Karpas-422 (cell line): ENCODE measurements around the gene PLD2. TPM values are rescaled to one million over a fixed set of nuclear protein-coding genes. Genes with fewer than 3 reads are reported as not detected.
A peak's percentile ranks its signal among the peaks of the same experiment; 100 is the strongest.

Experiments used
- DNase-seq: peaks from one replicate; pipeline ENCODE4 v3.0.0-alpha.2; 2015
- H2AFZ ChIP-seq: fragments of 200-600 bp; sonication (generic); 2 replicates; pipeline ENCODE4 v1.6.1; 2014; ENCODE audit warnings: antibody characterized with exemption, low read length, mixed read lengths
- H3K27ac ChIP-seq: fragments of 200-600 bp; sonication (generic); 2 replicates; pipeline ENCODE4 v1.5.1; 2014; ENCODE audit warnings: mild to moderate bottlenecking, low read length, moderate library complexity
- H3K27me3 ChIP-seq: fragments of 200-600 bp; sonication (generic); 2 replicates; pipeline ENCODE4 v1.6.1; 2014; ENCODE audit warnings: low read length, mixed read lengths
- H3K36me3 ChIP-seq: fragments of 200-600 bp; sonication (generic); 2 replicates; pipeline ENCODE4 v1.6.1; 2014; ENCODE audit warnings: low read length, mixed read lengths; ENCODE audit not compliant: insufficient read depth
- H3K4me1 ChIP-seq: fragments of 200-600 bp; sonication (generic); 2 replicates; pipeline ENCODE4 v1.6.1; 2014; ENCODE audit warnings: mild to moderate bottlenecking, low read length, mixed read lengths
- H3K4me2 ChIP-seq: fragments of 200-600 bp; sonication (generic); 2 replicates; pipeline ENCODE4 v1.6.1; 2014; ENCODE audit warnings: low read length, low read depth, mild to moderate bottlenecking; ENCODE audit not compliant: poor library complexity, severe bottlenecking
- H3K4me3 ChIP-seq: fragments of 200-600 bp; sonication (generic); 2 replicates; pipeline ENCODE4 v1.5.1; 2014; ENCODE audit warnings: mild to moderate bottlenecking, antibody characterized with exemption, low read length, mixed read lengths
- H3K79me2 ChIP-seq: fragments of 200-600 bp; sonication (generic); 2 replicates; pipeline ENCODE4 v1.6.1; 2014; ENCODE audit warnings: mild to moderate bottlenecking, low read length, mixed read lengths
- H3K9ac ChIP-seq: fragments of 200-600 bp; sonication (generic); 2 replicates; pipeline ENCODE4 v1.6.0; 2014; ENCODE audit warnings: low read length
- H3K9me2 ChIP-seq: fragments of 200-600 bp; sonication (generic), shearing (Covaris generic); replicated peaks from 2 replicates; pipeline ENCODE4 v1.6.0; 2014; ENCODE audit warnings: mild to moderate bottlenecking, low read length, moderate library complexity; ENCODE audit not compliant: insufficient read depth
- H3K9me3 ChIP-seq: fragments of 300-700, 200-600 bp; sonication (generic); 2 replicates; pipeline ENCODE4 v1.6.1; 2014; ENCODE audit warnings: low read length, mixed read lengths
- H4K20me1 ChIP-seq: fragments of 200-600 bp; sonication (generic); 2 replicates; pipeline ENCODE4 v1.6.1; 2014; ENCODE audit warnings: mild to moderate bottlenecking, antibody characterized with exemption, low read length, low read depth; ENCODE audit not compliant: insufficient read depth
- total RNA-seq: library from RNA; depleted of rRNA; stranded (reverse); fragments of >200 nt; shearing (Covaris generic); gene quantifications from 2 replicates; pipeline ENCODE4 v1.2.3, GENCODE V29; 2014; ENCODE audit warnings: low replicate concordance; rRNA removed

PLD2 gene, protein sequence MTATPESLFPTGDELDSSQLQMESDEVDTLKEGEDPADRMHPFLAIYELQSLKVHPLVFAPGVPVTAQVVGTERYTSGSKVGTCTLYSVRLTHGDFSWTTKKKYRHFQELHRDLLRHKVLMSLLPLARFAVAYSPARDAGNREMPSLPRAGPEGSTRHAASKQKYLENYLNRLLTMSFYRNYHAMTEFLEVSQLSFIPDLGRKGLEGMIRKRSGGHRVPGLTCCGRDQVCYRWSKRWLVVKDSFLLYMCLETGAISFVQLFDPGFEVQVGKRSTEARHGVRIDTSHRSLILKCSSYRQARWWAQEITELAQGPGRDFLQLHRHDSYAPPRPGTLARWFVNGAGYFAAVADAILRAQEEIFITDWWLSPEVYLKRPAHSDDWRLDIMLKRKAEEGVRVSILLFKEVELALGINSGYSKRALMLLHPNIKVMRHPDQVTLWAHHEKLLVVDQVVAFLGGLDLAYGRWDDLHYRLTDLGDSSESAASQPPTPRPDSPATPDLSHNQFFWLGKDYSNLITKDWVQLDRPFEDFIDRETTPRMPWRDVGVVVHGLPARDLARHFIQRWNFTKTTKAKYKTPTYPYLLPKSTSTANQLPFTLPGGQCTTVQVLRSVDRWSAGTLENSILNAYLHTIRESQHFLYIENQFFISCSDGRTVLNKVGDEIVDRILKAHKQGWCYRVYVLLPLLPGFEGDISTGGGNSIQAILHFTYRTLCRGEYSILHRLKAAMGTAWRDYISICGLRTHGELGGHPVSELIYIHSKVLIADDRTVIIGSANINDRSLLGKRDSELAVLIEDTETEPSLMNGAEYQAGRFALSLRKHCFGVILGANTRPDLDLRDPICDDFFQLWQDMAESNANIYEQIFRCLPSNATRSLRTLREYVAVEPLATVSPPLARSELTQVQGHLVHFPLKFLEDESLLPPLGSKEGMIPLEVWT
- 13.1 and 23.3 TPM in 2 replicates for total RNA-seq

DNA sequence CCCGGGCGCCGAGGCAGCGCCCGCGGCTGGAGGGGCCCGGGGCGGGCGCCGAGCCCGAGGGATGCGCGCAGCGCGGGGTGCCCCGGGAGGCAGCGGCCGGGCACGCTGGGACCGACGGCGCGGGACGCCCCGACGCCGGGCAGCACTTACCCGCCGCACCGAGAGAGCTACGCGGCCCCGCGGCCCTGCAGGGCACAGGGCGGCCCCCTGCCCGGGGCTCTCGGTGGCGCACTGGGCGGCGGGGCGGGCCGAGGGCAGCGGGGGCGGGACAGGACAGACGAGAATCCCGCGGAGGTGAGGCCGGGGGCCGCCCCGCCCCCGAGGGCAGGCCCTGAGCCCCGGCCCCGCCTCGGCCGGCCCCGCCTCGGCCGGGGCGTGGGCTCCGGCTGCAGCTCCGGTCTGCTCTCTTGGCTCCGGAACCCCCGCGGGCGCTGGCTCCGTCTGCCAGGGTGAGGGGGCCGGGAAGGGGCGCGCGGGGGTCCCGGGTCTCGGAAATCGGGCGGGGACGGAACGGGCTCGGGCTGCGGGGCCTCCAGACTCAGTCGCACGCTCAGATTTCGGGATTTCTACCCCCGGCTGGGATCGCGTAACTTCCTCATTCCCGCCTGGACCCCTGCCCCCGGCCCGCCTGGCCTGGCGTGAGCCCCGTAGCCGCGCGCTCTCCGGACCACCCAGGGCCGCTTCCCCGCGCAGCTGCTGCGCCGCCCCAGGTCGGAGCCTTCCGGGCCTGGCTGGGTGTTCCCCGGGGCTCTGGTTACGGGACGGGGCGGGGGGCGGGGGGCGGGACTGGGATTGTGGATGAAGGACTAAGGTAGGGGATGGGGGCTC is at the start of gene PLD2:
TSS of gene PLD2 (plus strand) at position 376 of the 828 bp plus-strand sequence. CDS start 621 bp downstream, outside the sequence.
- Histone ChIP-seq H3K27me3 (no peaks in the 10 kb centered on the region), H3K4me3 (peak within 1 kb of the TSS; percentile 83), H3K9ac (peak within 1 kb of the TSS; percentile 89), H3K4me1 (peaks cover 11% of the 10 kb centered on the region), H3K4me2 (peak within 1 kb of the TSS; percentile 80), H3K36me3 (no peaks in the 10 kb centered on the region), H3K79me2 (no peaks in the 10 kb centered on the region), H4K20me1 (no peaks in the 10 kb centered on the region), H2AFZ (peak within 1 kb of the TSS; percentile 84), H3K27ac (no peak within 1 kb of the TSS), H3K9me3 (no peaks in the 10 kb centered on the region), H3K9me2 (no peaks in the 10 kb centered on the region)
- peak; percentile 95 for DNase-seq

DNA sequence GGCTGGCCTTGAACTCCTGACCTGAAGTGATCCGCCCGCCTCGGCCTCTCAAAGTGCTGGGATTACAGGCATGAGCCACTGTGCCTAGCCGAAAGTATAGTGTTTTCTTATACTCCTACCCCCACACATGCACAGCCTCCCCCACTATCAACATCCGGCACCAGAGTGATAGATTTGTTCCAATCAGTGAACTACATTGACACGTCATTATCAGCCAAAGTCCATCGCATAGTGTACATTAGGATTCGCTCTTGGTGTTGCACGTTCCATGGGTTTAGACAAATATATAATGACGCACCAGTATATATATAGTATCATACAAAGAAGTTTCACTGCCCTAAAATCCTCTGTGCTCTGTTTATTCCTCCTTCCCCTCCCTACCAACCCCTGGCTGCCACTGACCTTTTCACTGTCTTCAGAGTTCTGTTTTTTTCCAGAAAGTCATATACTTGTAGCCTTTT is 47.1 kb upstream of the PLD2 start:
- H3K4me3 ChIP-seq = no peak overlapping the region
- no peaks in the 10 kb centered on the region for H3K36me3 ChIP-seq
- DNase-seq = no peak
- H2AFZ ChIP-seq = no peak overlapping the region
- H3K9ac ChIP-seq = no peak overlapping the region
- H3K9me2 ChIP-seq = no peaks in the 10 kb centered on the region
- no peak overlapping the region for H3K27ac ChIP-seq
- no peaks in the 10 kb centered on the region for H3K27me3 ChIP-seq
- H3K9me3 ChIP-seq = no peaks in the 10 kb centered on the region
- no peaks in the 10 kb centered on the region for H3K4me1 ChIP-seq
- H4K20me1 ChIP-seq = no peaks in the 10 kb centered on the region
- no peaks in the 10 kb centered on the region for H3K79me2 ChIP-seq
- H3K4me2 ChIP-seq = no peak overlapping the region

DNA sequence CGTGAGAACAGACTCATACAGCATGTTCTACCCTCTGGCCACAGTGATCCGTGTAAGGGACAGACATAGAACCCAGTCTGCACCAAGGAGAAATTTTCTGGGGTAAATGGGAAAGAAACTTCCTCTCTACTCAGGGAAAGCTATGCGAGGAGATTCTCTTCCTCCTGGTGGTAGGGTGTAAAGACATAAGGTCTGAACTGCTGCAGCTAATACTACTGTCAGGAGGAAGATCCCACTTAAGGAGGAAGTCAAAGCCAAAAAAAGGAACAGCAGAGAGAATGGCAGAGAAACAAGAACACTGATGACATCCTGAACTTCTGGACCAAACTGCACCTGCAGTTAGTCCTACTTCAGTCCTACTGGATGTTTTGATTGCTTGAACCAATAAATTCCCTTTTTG is 42.4 kb upstream of the PLD2 start:
- H3K4me2 ChIP-seq = no peak overlapping the region
- no peaks in the 10 kb centered on the region for H4K20me1 ChIP-seq

DNA sequence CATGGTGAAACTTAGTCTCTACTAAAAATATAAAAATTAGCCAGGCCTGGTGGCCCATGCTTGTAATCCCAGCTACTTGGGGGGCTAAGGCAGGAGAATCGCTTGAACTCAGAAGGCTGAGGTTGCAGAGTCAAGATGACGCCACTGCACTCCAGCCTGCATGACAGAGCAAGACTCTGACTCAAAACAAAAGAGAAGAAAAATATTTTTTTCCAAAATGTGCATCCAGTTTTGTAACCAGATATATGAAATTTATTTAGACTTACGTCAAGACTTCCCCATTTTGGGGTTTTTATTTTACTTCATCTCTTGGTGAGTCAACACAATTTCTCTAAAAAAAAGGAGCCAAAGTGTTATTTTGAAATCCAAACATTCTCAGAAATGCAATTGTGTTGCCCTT is 40.8 kb upstream of the PLD2 start:
- Histone ChIP-seq H3K27ac (no peak overlapping the region), H3K4me2 (no peak overlapping the region), H3K79me2 (no peaks in the 10 kb centered on the region)

More for the DNA sequence above, 42.4 kb upstream of the PLD2 start:
- Histone ChIP-seq H3K4me3 (no peak overlapping the region), H3K9me2 (no peaks in the 10 kb centered on the region), H3K27me3 (no peaks in the 10 kb centered on the region), H3K36me3 (no peaks in the 10 kb centered on the region), H3K4me1 (no peaks in the 10 kb centered on the region), H2AFZ (no peak overlapping the region), H3K79me2 (no peaks in the 10 kb centered on the region), H3K9ac (no peak overlapping the region), H3K9me3 (no peaks in the 10 kb centered on the region), H3K27ac (no peak overlapping the region)
- no peak for DNase-seq

DNA sequence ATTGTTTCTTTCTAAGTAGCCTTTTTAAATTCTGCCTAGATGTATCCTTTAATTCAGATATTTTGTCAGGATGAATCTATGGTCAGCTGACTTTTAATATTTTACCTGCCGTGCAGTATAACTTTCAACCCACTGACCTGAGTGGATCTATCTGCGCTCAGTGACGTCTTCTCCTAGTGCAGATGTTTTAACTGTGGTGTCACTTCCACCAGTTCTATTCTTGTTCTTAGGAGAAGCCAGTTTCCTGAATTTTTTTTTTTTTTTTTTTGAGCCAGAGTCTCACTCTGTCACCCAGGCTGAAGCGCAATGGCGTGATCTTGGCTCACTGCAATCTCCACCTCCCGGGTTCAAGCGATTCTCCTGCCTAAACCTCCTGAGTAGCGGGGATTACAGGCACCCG is 40.2 kb upstream of the PLD2 start:
- no peaks in the 10 kb centered on the region for H4K20me1 ChIP-seq
- H2AFZ ChIP-seq = no peak overlapping the region
- H3K27ac ChIP-seq = no peak overlapping the region
- DNase-seq = no peak
- no peak overlapping the region for H3K4me2 ChIP-seq
- no peaks in the 10 kb centered on the region for H3K9me2 ChIP-seq
- no peaks in the 10 kb centered on the region for H3K36me3 ChIP-seq
- H3K79me2 ChIP-seq = no peaks in the 10 kb centered on the region
- no peaks in the 10 kb centered on the region for H3K27me3 ChIP-seq
- H3K4me1 ChIP-seq = no peaks in the 10 kb centered on the region
- no peaks in the 10 kb centered on the region for H3K9me3 ChIP-seq
- no peak overlapping the region for H3K9ac ChIP-seq
- H3K4me3 ChIP-seq = no peak overlapping the region

More for the DNA sequence above, 40.8 kb upstream of the PLD2 start:
- Histone ChIP-seq H3K36me3 (no peaks in the 10 kb centered on the region), H3K4me1 (no peaks in the 10 kb centered on the region), H3K9ac (no peak overlapping the region), H3K27me3 (no peaks in the 10 kb centered on the region), H4K20me1 (no peaks in the 10 kb centered on the region), H3K4me3 (no peak overlapping the region), H3K9me2 (no peaks in the 10 kb centered on the region), H3K9me3 (no peaks in the 10 kb centered on the region), H2AFZ (no peak overlapping the region)
- no peak for DNase-seq

DNA sequence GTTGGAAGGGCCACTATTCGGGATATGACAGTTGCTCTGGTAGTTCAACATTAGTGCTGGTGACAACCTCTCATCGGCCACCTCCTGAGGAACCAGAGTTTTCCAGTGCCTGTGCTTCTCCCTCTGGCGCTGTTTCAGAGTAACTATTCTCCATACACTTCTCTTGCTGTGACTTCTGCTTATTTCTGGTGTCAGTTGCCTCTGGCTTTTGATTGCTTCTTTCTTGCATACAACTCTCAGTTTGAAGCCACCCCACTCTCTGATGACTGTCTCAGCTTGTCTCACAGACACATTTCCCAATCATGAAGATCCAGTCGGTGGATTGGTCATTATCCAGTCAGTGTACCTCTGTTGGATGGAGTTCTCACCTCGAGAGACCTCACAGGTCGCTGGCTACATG is 38.7 kb upstream of the PLD2 start:
- Histone ChIP-seq H3K9ac (no peak overlapping the region), H3K36me3 (no peaks in the 10 kb centered on the region), H3K27me3 (no peaks in the 10 kb centered on the region), H4K20me1 (no peaks in the 10 kb centered on the region), H3K27ac (no peak overlapping the region), H2AFZ (no peak overlapping the region), H3K79me2 (no peaks in the 10 kb centered on the region), H3K9me2 (no peaks in the 10 kb centered on the region), H3K9me3 (no peaks in the 10 kb centered on the region), H3K4me2 (no peak overlapping the region), H3K4me3 (no peak overlapping the region), H3K4me1 (no peaks in the 10 kb centered on the region)
- no peak for DNase-seq

DNA sequence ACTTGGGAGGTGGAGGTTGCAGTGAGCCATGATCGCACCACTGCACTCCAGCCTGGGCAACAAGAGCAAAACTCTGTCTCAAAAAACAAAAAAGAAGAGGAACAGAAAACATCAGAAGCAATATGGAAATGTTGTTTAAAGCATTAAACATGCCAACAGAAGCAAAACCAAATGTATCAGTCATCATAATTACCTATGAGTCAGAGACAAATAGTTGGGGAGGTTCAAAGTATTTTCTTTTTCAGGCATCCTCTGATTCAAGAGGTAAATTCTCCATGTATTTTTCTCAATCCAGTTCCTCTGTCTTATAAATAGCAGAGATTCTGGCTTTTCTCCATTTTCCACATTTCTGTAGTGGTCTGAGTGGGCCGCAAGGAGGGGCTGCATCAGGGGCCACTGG is 37.3 kb upstream of the PLD2 start:
- Histone ChIP-seq H3K27me3 (no peaks in the 10 kb centered on the region), H3K4me2 (no peak overlapping the region), H3K4me1 (no peaks in the 10 kb centered on the region), H3K4me3 (no peak overlapping the region), H3K9me3 (no peaks in the 10 kb centered on the region), H4K20me1 (no peaks in the 10 kb centered on the region), H3K9me2 (no peaks in the 10 kb centered on the region), H3K9ac (no peak overlapping the region), H3K79me2 (no peaks in the 10 kb centered on the region), H3K36me3 (no peaks in the 10 kb centered on the region), H3K27ac (no peak overlapping the region), H2AFZ (no peak overlapping the region)
- DNase-seq = no peak
